Measurements from ENCODE around the gene NELL2. TPM values are rescaled to one million over a fixed set of nuclear protein-coding genes. Genes with fewer than 3 reads are reported as not detected.

NELL2 gene
- total RNA-seq, 1 donor from 2014 or later: 2.1 TPM

GRCh38 chr12:44738051-44738450 is 138.1 kb downstream of the NELL2 start:
- H3K36me3 Mint-ChIP-seq: no peaks in the 10 kb centered on the region
- DNase-seq (ENCODE audit: low spot score in 2 of 2, unreplicated experiment in 2 of 2): no peak
- peaks cover 25% of the 10 kb centered on the region for H3K9me3 Mint-ChIP-seq
- H3K4me1 Mint-ChIP-seq: no peaks in the 10 kb centered on the region
- H3K27me3 Mint-ChIP-seq (ENCODE audit: low read depth): no peaks in the 10 kb centered on the region
- H3K27ac Mint-ChIP-seq: no peak overlapping the region
- TF ChIP-seq CTCF (IDR thresholded peaks at IDR 0.05; ENCODE audit: unreplicated experiment): no peak
- no peak overlapping the region for H3K4me3 Mint-ChIP-seq

GRCh38 chr12:44728566-44728965 is 147.5 kb downstream of the NELL2 start:
- H3K27me3 Mint-ChIP-seq (ENCODE audit: low read depth): no peaks in the 10 kb centered on the region
- no peak overlapping the region for H3K27ac Mint-ChIP-seq
- peaks cover 73% of the 10 kb centered on the region for H3K9me3 Mint-ChIP-seq
- no peak overlapping the region for H3K4me3 Mint-ChIP-seq
- no peaks in the 10 kb centered on the region for H3K4me1 Mint-ChIP-seq
- no peak for DNase-seq (ENCODE audit: low spot score in 2 of 2, unreplicated experiment in 2 of 2)
- peaks cover 4% of the 10 kb centered on the region for H3K36me3 Mint-ChIP-seq
- no peak for TF ChIP-seq CTCF (IDR thresholded peaks at IDR 0.05; ENCODE audit: unreplicated experiment)

- Mint-ChIP-seq H3K4me3 (no peak overlapping the region), H3K27ac (no peak overlapping the region)
- DNase-seq (ENCODE audit: low spot score in 2 of 2, unreplicated experiment in 2 of 2): no peak
Measured at GRCh38 chr12:44720265-44720664, 155.8 kb downstream of the NELL2 start.

GRCh38 chr12:44717612-44718011 is 158.5 kb downstream of the NELL2 start:
- H3K4me1 Mint-ChIP-seq: peaks cover 11% of the 10 kb centered on the region
- no peaks in the 10 kb centered on the region for H3K27me3 Mint-ChIP-seq (ENCODE audit: low read depth)
- H3K36me3 Mint-ChIP-seq: no peaks in the 10 kb centered on the region
- H3K9me3 Mint-ChIP-seq: no peaks in the 10 kb centered on the region
- H3K27ac Mint-ChIP-seq: no peak overlapping the region
- DNase-seq (ENCODE audit: low spot score in 2 of 2, unreplicated experiment in 2 of 2): no peak
- no peak overlapping the region for H3K4me3 Mint-ChIP-seq
- no peak for TF ChIP-seq CTCF (IDR thresholded peaks at IDR 0.05; ENCODE audit: unreplicated experiment)

More at GRCh38 chr12:44720265-44720664, 155.8 kb downstream of the NELL2 start:
- no peaks in the 10 kb centered on the region for H3K27me3 Mint-ChIP-seq (ENCODE audit: low read depth)
- TF ChIP-seq CTCF (IDR thresholded peaks at IDR 0.05; ENCODE audit: unreplicated experiment): no peak
- peaks cover 14% of the 10 kb centered on the region for H3K9me3 Mint-ChIP-seq
- H3K4me1 Mint-ChIP-seq: peaks cover 6% of the 10 kb centered on the region
- H3K36me3 Mint-ChIP-seq: no peaks in the 10 kb centered on the region

- Mint-ChIP-seq H3K9me3 (no peaks in the 10 kb centered on the region), H3K4me3 (no peak overlapping the region), H3K4me1 (peaks cover 8% of the 10 kb centered on the region), H3K27ac (no peak overlapping the region), H3K36me3 (no peaks in the 10 kb centered on the region), H3K27me3 (ENCODE audit: low read depth) (peaks cover 2% of the 10 kb centered on the region)
- TF ChIP-seq CTCF (IDR thresholded peaks at IDR 0.05; ENCODE audit: unreplicated experiment): no peak
- no peak for DNase-seq (ENCODE audit: low spot score in 2 of 2, unreplicated experiment in 2 of 2)
Measured at GRCh38 chr12:44716711-44717110, 159.4 kb downstream of the NELL2 start.

- DNase-seq (ENCODE audit: low spot score in 2 of 2, unreplicated experiment in 2 of 2): no peak
- Mint-ChIP-seq H3K4me1 (peaks cover 5% of the 10 kb centered on the region), H3K4me3 (no peak overlapping the region), H3K27ac (no peak overlapping the region), H3K36me3 (no peaks in the 10 kb centered on the region), H3K27me3 (ENCODE audit: low read depth) (peaks cover 10% of the 10 kb centered on the region), H3K9me3 (no peaks in the 10 kb centered on the region)
- TF ChIP-seq CTCF (IDR thresholded peaks at IDR 0.05; ENCODE audit: unreplicated experiment): no peak
Measured at GRCh38 chr12:44711736-44712135, 164.4 kb downstream of the NELL2 start.

Data from mesothelial cell of epicardium (in vitro differentiated cells).